Tibial nerve (tissue), 4 donors: ENCODE measurements around the gene PAK4. TPM values are rescaled to one million over a fixed set of nuclear protein-coding genes. Genes with fewer than 3 reads are reported as not detected.
"Not testable (repeated sequence)": the region's sequence is repeated elsewhere in the genome, so short reads cannot be mapped to it uniquely, and the experiment has no call there.

Experiments used
- DNase-seq, 2 donors: peaks; one replicate each; pipeline ENCODE4 v3.0.0-alpha.2; 2019; ENCODE audit warnings: low spot score in 2 of 2
- H3K27ac ChIP-seq, 4 donors: fragments of 200-600 bp; sonication (generic) in 3 of 4; one replicate each; pipeline ENCODE4 v1.5.1; 2017 to 2019; ENCODE audit warnings: mild to moderate bottlenecking in 1 of 4
- H3K27me3 ChIP-seq, 2 donors: fragments of 200-600 bp; sonication (generic) in 1 of 2; one replicate each; pipeline versions ENCODE4 v1.5.1 to v1.6.0; 2017 to 2019
- H3K36me3 ChIP-seq, 3 donors: fragments of 200-600 bp; sonication (generic); one replicate each; pipeline ENCODE4 v1.5.1; 2018 to 2019
- H3K4me1 ChIP-seq, 4 donors: fragments of 200-600 bp; sonication (generic) in 3 of 4; one replicate each; pipeline ENCODE4 v1.5.1; 2017 to 2019
- H3K4me3 ChIP-seq, 4 donors: fragments of 200-600 bp; sonication (generic) in 3 of 4; one replicate each; pipeline ENCODE4 v1.5.1; 2017 to 2019; ENCODE audit warnings: mild to moderate bottlenecking in 1 of 4, moderate library complexity in 1 of 4
- H3K9me3 ChIP-seq, 4 donors: fragments of 200-600 bp; sonication (generic) in 3 of 4; one replicate each; pipeline ENCODE4 v1.5.1; 2017 to 2019
- CTCF ChIP-seq, 5 experiments: fragments of 200-600 bp in 3 of 5; fragments of 450-650 bp in 2 of 5; sonication (generic) in 3 of 5; IDR thresholded peaks; one replicate each; pipeline ENCODE4 v1.5.1; 2016 to 2019; ENCODE audit warnings: antibody characterized with exemption in 5 of 5, mild to moderate bottlenecking in 3 of 5, moderate library complexity in 2 of 5
- EP300 ChIP-seq, 2 donors: sonication (generic); formaldehyde crosslinking; IDR thresholded peaks; one replicate each; pipeline ENCODE4 v1.6.1; 2017; ENCODE audit warnings: antibody characterized with exemption in 2 of 2, mild to moderate bottlenecking in 1 of 2
- POLR2A ChIP-seq, 2 donors: fragments of 450-650 bp; IDR thresholded peaks; one replicate each; pipeline ENCODE4 v1.6.1; 2017; ENCODE audit warnings: antibody characterized with exemption in 2 of 2, mild to moderate bottlenecking in 2 of 2, moderate library complexity in 2 of 2
- WGBS, 2 donors: methylation state at CpG; one replicate each; pipeline ENCODE4 v1.1.5; 2018; 5-methylcytosine and 5-hydroxymethylcytosine counted together
- total RNA-seq, 4 donors: library from RNA; depleted of rRNA; stranded (reverse); fragments of >200 nt; gene quantifications; one replicate each; pipeline ENCODE4 v1.1.0, GENCODE V29; 2016

The PAK4 gene
- total RNA-seq, 4 donors from 2014 or later = 22.9 to 45.1 (median 32.3) TPM

DNA sequence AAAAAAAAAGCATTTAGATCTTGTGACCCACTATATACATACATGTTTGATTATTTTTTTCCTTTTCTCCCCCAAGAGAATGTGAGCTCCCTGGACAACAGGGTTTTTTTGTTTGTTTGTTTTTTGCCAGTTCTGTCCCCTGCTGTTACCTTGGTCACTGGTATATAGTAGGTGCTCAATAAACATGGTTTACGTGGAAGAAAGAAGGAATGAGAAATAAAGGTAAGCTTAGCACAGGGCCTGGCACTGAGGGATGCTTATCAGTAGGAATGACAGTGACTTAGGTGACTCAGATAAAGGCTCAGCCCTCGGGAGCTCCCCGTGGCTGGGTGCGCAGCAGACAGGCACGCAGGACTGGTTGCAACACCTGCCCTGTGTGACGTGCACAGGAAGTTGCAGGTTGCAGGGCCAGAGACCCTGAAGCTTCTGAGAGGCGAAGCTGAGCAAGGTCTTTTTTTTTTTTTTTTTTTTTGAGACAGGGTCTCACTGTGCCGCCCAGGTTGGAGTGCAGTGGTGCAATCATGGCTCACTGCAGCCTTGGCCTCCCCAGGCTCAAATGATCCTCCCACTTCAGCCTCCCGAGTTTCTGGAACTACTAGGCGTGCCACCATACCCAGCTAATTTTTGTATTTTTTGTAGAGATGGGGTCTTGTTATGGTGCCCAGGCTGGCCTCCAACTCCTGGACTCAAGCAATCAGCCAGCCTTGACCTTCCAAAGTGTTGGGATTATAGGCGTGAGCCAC is 10.3 kb upstream of the PAK4 start:
- no peak for TF ChIP-seq CTCF (IDR thresholded peaks at IDR 0.05)
- no peak for TF ChIP-seq EP300 (IDR thresholded peaks at IDR 0.05)
- TF ChIP-seq POLR2A (IDR thresholded peaks at IDR 0.05) = no peak
- H3K4me1 ChIP-seq = no peaks in the 10 kb centered on the region
- H3K4me3 ChIP-seq = no peak overlapping the region
- DNase-seq = no peak
- WGBS, 2 donors = 83% methylated on average over 11 of the region's 11 CpGs
- no peak overlapping the region for H3K27ac ChIP-seq
- peaks cover 0 to 22% of the 10 kb centered on the region in 2 donors for H3K27me3 ChIP-seq
- no peaks in the 10 kb centered on the region for H3K36me3 ChIP-seq
- no peaks in the 10 kb centered on the region for H3K9me3 ChIP-seq

GRCh38 chr19:39117023-39117422 is 8.6 kb upstream of the PAK4 start:
- peaks cover 0 to 23% of the 10 kb centered on the region in 2 donors for H3K27me3 ChIP-seq
- H3K36me3 ChIP-seq, H3K9me3 ChIP-seq, H3K27ac ChIP-seq, DNase-seq, H3K4me3 ChIP-seq, H3K4me1 ChIP-seq: not testable (repeated sequence)
- 76 to 81% methylated on average over 8 of the region's 8 CpGs for WGBS, 2 donors

GRCh38 chr19:39119830-39120229 is 5.8 kb upstream of the PAK4 start:
- no peak for DNase-seq
- Histone ChIP-seq H3K36me3 (no peaks in the 10 kb centered on the region), H3K27ac (no peak overlapping the region), H3K9me3 (no peaks in the 10 kb centered on the region), H3K27me3 (peaks cover 0 to 5% of the 10 kb centered on the region in 2 donors), H3K4me1 (peaks cover 0 to 4% (median 0%) of the 10 kb centered on the region in 4 donors), H3K4me3 (no peak overlapping the region)
- 30 to 38% methylated on average over 1 of the region's 1 CpG for WGBS, 2 donors
- TF ChIP-seq EP300 (IDR thresholded peaks at IDR 0.05) (no peak), POLR2A (IDR thresholded peaks at IDR 0.05) (no peak), CTCF (IDR thresholded peaks at IDR 0.05) (no peak)

DNA sequence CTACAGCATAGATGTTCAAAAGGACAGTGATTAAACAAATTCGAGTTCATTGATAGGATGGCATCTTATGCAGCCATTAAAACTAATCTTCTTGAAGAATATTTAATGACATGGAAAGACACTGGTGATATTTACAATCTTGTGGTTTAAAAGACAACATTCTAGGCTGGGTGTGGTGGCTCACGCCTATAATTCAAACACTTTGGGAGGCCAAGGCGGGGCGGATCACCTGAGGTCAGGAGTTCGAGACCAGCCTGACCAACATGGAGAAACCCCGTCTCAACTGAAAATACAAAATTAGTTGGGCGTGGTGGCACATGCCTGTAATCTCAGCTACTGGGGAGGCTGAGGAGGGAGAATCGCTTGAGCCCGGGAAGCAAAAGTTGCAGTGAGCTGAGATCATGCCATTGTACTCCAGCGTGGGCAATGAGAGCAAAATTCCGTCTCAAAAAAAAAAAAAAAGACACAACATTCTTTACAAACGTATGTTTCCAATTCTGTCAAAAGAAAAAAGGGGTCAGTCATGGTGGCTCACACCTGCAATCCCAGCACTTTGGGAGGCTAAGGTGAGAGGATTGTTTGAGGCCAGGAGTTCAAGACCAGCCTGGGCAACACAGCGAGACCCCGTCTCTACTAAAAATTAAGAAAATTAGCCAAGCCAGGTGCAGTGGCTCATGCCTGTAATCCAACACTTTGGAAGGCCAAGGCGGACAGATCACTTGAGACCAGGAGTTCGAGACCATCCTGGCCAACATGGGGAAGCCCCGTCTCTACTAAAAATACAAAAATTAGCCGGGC is 2.5 kb upstream of the PAK4 start:
- no peak for DNase-seq
- Histone ChIP-seq H3K36me3 (no peaks in the 10 kb centered on the region), H3K4me1 (peaks cover 0 to 30% (median 10%) of the 10 kb centered on the region in 4 donors), H3K27ac (no peak overlapping the region), H3K9me3 (no peaks in the 10 kb centered on the region), H3K27me3 (peaks cover 0 to 5% of the 10 kb centered on the region in 2 donors), H3K4me3 (no peak overlapping the region)
- WGBS, 2 donors = 73 to 76% methylated on average over 18 of the region's 18 CpGs
- no peak for TF ChIP-seq POLR2A (IDR thresholded peaks at IDR 0.05)

GRCh38 chr19:39124136-39124764 is 1.3 kb upstream of the PAK4 start:
- H3K27me3 ChIP-seq = peaks cover 0 to 5% of the 10 kb centered on the region in 2 donors
- no peaks in the 10 kb centered on the region for H3K9me3 ChIP-seq
- H3K4me3 ChIP-seq = no peak overlapping the region
- 75 to 80% methylated on average over 7 of the region's 7 CpGs for WGBS, 2 donors
- no peak for TF ChIP-seq EP300 (IDR thresholded peaks at IDR 0.05)
- TF ChIP-seq CTCF (IDR thresholded peaks at IDR 0.05) = no peak
- H3K4me1 ChIP-seq = peaks cover 0 to 41% (median 19%) of the 10 kb centered on the region in 4 donors
- DNase-seq = no peak
- H3K36me3 ChIP-seq = no peaks in the 10 kb centered on the region
- H3K27ac ChIP-seq = no peak overlapping the region

- Histone ChIP-seq H3K27me3 (peaks cover 0 to 5% of the 10 kb centered on the region in 2 donors), H3K27ac (peak overlapping the region; percentile 65 to 94 (median 76)), H3K4me1 (peaks cover 0 to 51% (median 21%) of the 10 kb centered on the region in 4 donors), H3K4me3 (peak overlapping the region; percentile 26 to 93 (median 68)), H3K36me3 (no peaks in the 10 kb centered on the region), H3K9me3 (no peaks in the 10 kb centered on the region)
- 39 to 43% methylated on average over 7 of the region's 7 CpGs for whole genome bisulfite sequencing, 2 donors
- DNase-seq = no peak
- no peak for TF ChIP-seq CTCF (IDR thresholded peaks at IDR 0.05)
- no peak for TF ChIP-seq EP300 (IDR thresholded peaks at IDR 0.05)
- TF ChIP-seq POLR2A (IDR thresholded peaks at IDR 0.05) = no peak
These were observed 410 bp upstream of the PAK4 start for GRCh38 chr19:39125199-39125553.
